CD4-positive, CD25-positive, alpha-beta regulatory T cell (primary cell): ENCODE results near the gene MYPN. TPM values are rescaled to one million over a fixed set of nuclear protein-coding genes. Genes with fewer than 3 reads are reported as not detected.
A peak's percentile ranks its signal among the peaks of the same experiment; 100 is the strongest.

ENCODE experiments used
- ATAC-seq, 2 donors: fragments of 150-1000 bp; cut with Tn5 transposase; one replicate each; pipeline ENCODE4 v1.10.0; 2021; ENCODE audit warnings: low read depth in 2 of 2, moderate number of reproducible peaks in 2 of 2, moderate library complexity in 1 of 2
- DNase-seq, 3 donors: peaks; one replicate each; pipeline versions ENCODE4 v3.0.0 to v3.0.0-alpha.2; 2012 to 2022; ENCODE audit warnings: mixed read lengths in 1 of 3
- H3K27ac ChIP-seq: one replicate; pipeline ENCODE4 v1.7.0; 2013; ENCODE audit warnings: mild to moderate bottlenecking, low read length; ENCODE audit not compliant: insufficient read depth, poor library complexity, severe bottlenecking
- H3K27me3 ChIP-seq: one replicate; pipeline ENCODE4 v1.7.0; 2013; ENCODE audit warnings: low read length; ENCODE audit not compliant: control insufficient read depth, insufficient read depth
- H3K36me3 ChIP-seq: one replicate; pipeline ENCODE4 v1.7.0; 2013; ENCODE audit warnings: mild to moderate bottlenecking, low read length, moderate library complexity; ENCODE audit not compliant: control insufficient read depth, insufficient read depth
- H3K4me1 ChIP-seq: 2 replicates; pipeline ENCODE4 v1.7.0; 2013; ENCODE audit warnings: mild to moderate bottlenecking, low read length; ENCODE audit not compliant: insufficient read depth, control insufficient read depth, poor library complexity, severe bottlenecking
- H3K4me3 ChIP-seq: one replicate; pipeline ENCODE4 v1.7.0; 2013; ENCODE audit warnings: low read depth, mild to moderate bottlenecking, low read length, moderate library complexity
- H3K9me3 ChIP-seq, 2 experiments: 1 replicate in 1 of 2; 2 replicates in 1 of 2; pipeline ENCODE4 v1.7.0; 2013; ENCODE audit warnings: low read length in 2 of 2, mild to moderate bottlenecking in 1 of 2, moderate library complexity in 1 of 2; ENCODE audit not compliant: control insufficient read depth in 2 of 2
- H3K27ac Mint-ChIP-seq, 3 donors: one replicate each; pipeline ENCODE4 v1.8.0; 2020 to 2022; ENCODE audit warnings: mild to moderate bottlenecking in 3 of 3, mixed read lengths in 3 of 3, moderate library complexity in 2 of 3
- H3K27me3 Mint-ChIP-seq: one replicate; pipeline ENCODE4 v1.8.0; 2022; ENCODE audit warnings: mild to moderate bottlenecking, mixed read lengths
- H3K36me3 Mint-ChIP-seq: one replicate; pipeline ENCODE4 v1.8.0; 2020; ENCODE audit warnings: mixed read lengths
- H3K4me1 Mint-ChIP-seq, 4 donors: one replicate each; pipeline ENCODE4 v1.8.0; 2020 to 2022; ENCODE audit warnings: mixed read lengths in 4 of 4, mild to moderate bottlenecking in 1 of 4
- H3K4me3 Mint-ChIP-seq, 4 donors: one replicate each; pipeline ENCODE4 v1.8.0; 2020 to 2022; ENCODE audit warnings: mild to moderate bottlenecking in 4 of 4, mixed read lengths in 4 of 4, moderate library complexity in 3 of 4
- H3K9me3 Mint-ChIP-seq, 7 donors: one replicate each; pipeline ENCODE4 v1.8.0; 2020 to 2022; ENCODE audit warnings: mixed read lengths in 7 of 7, mild to moderate bottlenecking in 3 of 7, moderate library complexity in 2 of 7
- polyA plus RNA-seq, 4 donors: library from polyadenylated mRNA; unstranded; fragments of 300-500 nt; fragmentation: Illumina TruSeq; gene quantifications; one replicate each; pipeline ENCODE4 v1.2.3, GENCODE V29; 2021
- total RNA-seq: library from RNA; stranded (reverse); gene quantifications from one replicate; pipeline ENCODE4 v1.2.3, GENCODE V29; 2022

The MYPN gene, protein sequence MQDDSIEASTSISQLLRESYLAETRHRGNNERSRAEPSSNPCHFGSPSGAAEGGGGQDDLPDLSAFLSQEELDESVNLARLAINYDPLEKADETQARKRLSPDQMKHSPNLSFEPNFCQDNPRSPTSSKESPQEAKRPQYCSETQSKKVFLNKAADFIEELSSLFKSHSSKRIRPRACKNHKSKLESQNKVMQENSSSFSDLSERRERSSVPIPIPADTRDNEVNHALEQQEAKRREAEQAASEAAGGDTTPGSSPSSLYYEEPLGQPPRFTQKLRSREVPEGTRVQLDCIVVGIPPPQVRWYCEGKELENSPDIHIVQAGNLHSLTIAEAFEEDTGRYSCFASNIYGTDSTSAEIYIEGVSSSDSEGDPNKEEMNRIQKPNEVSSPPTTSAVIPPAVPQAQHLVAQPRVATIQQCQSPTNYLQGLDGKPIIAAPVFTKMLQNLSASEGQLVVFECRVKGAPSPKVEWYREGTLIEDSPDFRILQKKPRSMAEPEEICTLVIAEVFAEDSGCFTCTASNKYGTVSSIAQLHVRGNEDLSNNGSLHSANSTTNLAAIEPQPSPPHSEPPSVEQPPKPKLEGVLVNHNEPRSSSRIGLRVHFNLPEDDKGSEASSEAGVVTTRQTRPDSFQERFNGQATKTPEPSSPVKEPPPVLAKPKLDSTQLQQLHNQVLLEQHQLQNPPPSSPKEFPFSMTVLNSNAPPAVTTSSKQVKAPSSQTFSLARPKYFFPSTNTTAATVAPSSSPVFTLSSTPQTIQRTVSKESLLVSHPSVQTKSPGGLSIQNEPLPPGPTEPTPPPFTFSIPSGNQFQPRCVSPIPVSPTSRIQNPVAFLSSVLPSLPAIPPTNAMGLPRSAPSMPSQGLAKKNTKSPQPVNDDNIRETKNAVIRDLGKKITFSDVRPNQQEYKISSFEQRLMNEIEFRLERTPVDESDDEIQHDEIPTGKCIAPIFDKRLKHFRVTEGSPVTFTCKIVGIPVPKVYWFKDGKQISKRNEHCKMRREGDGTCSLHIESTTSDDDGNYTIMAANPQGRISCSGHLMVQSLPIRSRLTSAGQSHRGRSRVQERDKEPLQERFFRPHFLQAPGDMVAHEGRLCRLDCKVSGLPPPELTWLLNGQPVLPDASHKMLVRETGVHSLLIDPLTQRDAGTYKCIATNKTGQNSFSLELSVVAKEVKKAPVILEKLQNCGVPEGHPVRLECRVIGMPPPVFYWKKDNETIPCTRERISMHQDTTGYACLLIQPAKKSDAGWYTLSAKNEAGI (N-terminal part only)
- total RNA-seq: not detected
- polyA plus RNA-seq: not detected

DNA sequence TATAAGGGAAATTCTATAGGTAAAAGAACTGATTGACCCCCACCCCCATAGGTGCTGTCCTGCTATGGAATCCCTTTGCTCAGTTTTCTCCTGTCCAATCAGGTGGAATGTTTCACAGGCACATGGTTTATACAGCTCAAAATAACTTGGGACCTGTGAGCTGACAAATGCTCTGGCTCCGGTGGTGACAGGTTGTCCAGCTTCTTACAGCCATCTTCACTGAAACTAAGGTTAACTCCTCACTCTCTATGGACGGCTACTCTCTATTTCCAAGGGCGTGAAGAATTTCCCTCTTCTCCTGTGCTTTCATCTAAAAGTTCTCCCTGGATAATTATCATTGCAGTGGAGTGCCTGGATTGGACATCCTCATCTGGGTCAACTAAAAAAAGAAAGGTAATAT, at the start of gene MYPN:
Gene MYPN (plus strand): TSS at position 158 of the 400 bp plus-strand sequence. CDS start 11,951 bp downstream, outside the sequence.
- Histone ChIP-seq H3K4me1 (no peaks in the 10 kb centered on the region), H3K27me3 (no peaks in the 10 kb centered on the region), H3K27ac (no peak within 1 kb of the TSS), H3K36me3 (no peaks in the 10 kb centered on the region), H3K9me3 (no peaks in the 10 kb centered on the region), H3K4me3 (no peak within 1 kb of the TSS)
- Mint-ChIP-seq H3K4me3 (no peak within 1 kb of the TSS), H3K36me3 (no peaks in the 10 kb centered on the region), H3K9me3 (peaks cover 0 to 1% (median 0%) of the 10 kb centered on the region in 7 donors), H3K4me1 (peaks cover 0 to 6% (median 0%) of the 10 kb centered on the region in 4 donors), H3K27me3 (peaks cover 50% of the 10 kb centered on the region), H3K27ac (no peak within 1 kb of the TSS)
- DNase-seq (no peak), ATAC-seq (no peak)

- Mint-ChIP-seq H3K9me3 (no peaks in the 10 kb centered on the region), H3K27ac (peak overlapping the region in 1 of 3 donors; percentile 67), H3K36me3 (peaks cover 19% of the 10 kb centered on the region), H3K4me1 (peaks cover 38 to 62% (median 48%) of the 10 kb centered on the region in 4 donors), H3K27me3 (no peaks in the 10 kb centered on the region), H3K4me3 (peak overlapping the region in 1 of 4 donors; percentile 4)
- no peak for DNase-seq
- H3K27ac ChIP-seq: no peak overlapping the region
- peaks cover 24% of the 10 kb centered on the region for H3K36me3 ChIP-seq
- no peaks in the 10 kb centered on the region for H3K27me3 ChIP-seq
- H3K4me1 ChIP-seq: peaks cover 15% of the 10 kb centered on the region
- H3K4me3 ChIP-seq: no peak overlapping the region
- no peak for ATAC-seq
- no peaks in the 10 kb centered on the region for H3K9me3 ChIP-seq
Observed at GRCh38 chr10:68067029-68067428, 42.3 kb upstream of the MYPN start.

GRCh38 chr10:68067508-68067907, 41.8 kb upstream of the MYPN start:
- H3K27ac ChIP-seq: no peak overlapping the region
- H3K27me3 ChIP-seq: no peaks in the 10 kb centered on the region
- Mint-ChIP-seq H3K27me3 (no peaks in the 10 kb centered on the region), H3K4me1 (peaks cover 35 to 63% (median 49%) of the 10 kb centered on the region in 4 donors), H3K27ac (peak overlapping the region in 1 of 3 donors; percentile 48), H3K4me3 (no peak overlapping the region), H3K36me3 (peaks cover 16% of the 10 kb centered on the region), H3K9me3 (no peaks in the 10 kb centered on the region)
- no peak for DNase-seq
- no peaks in the 10 kb centered on the region for H3K9me3 ChIP-seq
- H3K4me3 ChIP-seq: no peak overlapping the region
- H3K4me1 ChIP-seq: peaks cover 19% of the 10 kb centered on the region
- H3K36me3 ChIP-seq: peaks cover 24% of the 10 kb centered on the region
- ATAC-seq: no peak

DNA sequence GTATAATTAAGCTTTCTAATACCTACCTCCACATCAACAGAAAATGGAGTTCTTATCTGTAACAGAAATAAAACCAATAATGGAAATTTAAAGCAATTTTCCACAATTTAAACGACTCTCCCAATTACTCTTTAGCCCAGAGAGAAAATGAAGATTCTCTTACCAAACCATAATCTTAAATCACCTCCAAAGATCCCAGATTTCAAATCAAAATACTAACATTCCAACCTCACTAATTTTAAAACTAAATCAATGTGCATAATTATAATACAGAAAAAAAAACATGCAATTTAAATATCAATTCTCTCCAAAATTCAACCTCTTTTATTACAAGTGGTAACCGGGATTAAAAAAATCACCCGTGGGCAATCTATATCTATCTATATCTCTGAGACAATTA, 35.7 kb upstream of the MYPN start:
- Mint-ChIP-seq H3K27me3 (peaks cover 5% of the 10 kb centered on the region), H3K9me3 (no peaks in the 10 kb centered on the region), H3K27ac (peak overlapping the region; percentile 77 to 95 (median 94)), H3K4me1 (peaks cover 33 to 53% (median 49%) of the 10 kb centered on the region in 4 donors), H3K36me3 (peaks cover 10% of the 10 kb centered on the region), H3K4me3 (peak overlapping the region; percentile 92 to 98 (median 98))
- no peak for ATAC-seq
- H3K4me3 ChIP-seq: peak overlapping the region; percentile 96
- H3K9me3 ChIP-seq: no peaks in the 10 kb centered on the region
- H3K27ac ChIP-seq: peak overlapping the region; percentile 97
- H3K4me1 ChIP-seq: peaks cover 41% of the 10 kb centered on the region
- DNase-seq: no peak
- peaks cover 16% of the 10 kb centered on the region for H3K36me3 ChIP-seq
- H3K27me3 ChIP-seq: no peaks in the 10 kb centered on the region

DNA sequence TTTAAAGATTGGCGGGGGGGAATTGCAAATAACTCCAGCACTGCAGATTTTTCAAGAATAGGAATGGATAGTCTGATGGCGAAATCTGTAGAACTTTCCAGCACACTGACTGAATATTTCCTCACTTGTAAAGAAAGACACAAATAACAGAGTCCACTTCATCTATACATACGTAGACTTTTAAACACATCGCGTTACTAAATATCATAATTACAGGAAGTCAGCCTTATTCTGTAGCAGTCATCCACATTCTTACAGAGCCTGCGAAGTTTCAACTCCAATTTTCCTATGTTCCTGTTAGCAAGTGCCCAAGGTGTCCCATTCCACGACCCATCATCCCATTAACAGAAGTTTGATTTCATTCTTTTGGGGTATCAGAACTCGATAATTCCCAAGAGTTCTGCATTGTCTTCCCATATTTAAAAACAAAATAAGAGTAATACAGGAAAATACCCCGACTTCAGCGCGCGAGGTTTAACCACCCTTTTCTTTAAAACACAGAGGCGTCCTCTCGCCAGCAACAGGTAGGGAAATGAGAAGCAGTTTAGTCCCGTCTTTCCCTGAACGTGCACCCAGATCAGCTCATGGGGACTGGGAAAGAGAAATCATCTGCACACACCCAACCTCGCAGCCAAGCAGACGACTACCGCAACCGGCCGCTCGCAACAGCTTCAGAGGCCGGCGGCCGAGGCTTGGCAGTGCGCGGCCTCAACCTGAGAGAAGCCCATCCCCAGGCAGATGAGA, 35.1 kb upstream of the MYPN start:
- peak overlapping the region; percentile 96 for H3K4me3 ChIP-seq
- H3K4me1 ChIP-seq: peaks cover 41% of the 10 kb centered on the region
- H3K36me3 ChIP-seq: peaks cover 14% of the 10 kb centered on the region
- DNase-seq (peak in 2 of 3 donors; percentile 12 to 34), ATAC-seq (no peak)
- peaks cover 5% of the 10 kb centered on the region for H3K27me3 Mint-ChIP-seq
- H3K27ac ChIP-seq: peak overlapping the region; percentile 97
- H3K4me1 Mint-ChIP-seq: peaks cover 31 to 48% (median 44%) of the 10 kb centered on the region in 4 donors
- H3K9me3 Mint-ChIP-seq: no peaks in the 10 kb centered on the region
- H3K4me3 Mint-ChIP-seq: peak overlapping the region; percentile 92 to 98 (median 98)
- H3K9me3 ChIP-seq: no peaks in the 10 kb centered on the region
- peaks cover 10% of the 10 kb centered on the region for H3K36me3 Mint-ChIP-seq
- H3K27me3 ChIP-seq: no peaks in the 10 kb centered on the region
- peak overlapping the region; percentile 94 to 98 (median 95) for H3K27ac Mint-ChIP-seq

DNA sequence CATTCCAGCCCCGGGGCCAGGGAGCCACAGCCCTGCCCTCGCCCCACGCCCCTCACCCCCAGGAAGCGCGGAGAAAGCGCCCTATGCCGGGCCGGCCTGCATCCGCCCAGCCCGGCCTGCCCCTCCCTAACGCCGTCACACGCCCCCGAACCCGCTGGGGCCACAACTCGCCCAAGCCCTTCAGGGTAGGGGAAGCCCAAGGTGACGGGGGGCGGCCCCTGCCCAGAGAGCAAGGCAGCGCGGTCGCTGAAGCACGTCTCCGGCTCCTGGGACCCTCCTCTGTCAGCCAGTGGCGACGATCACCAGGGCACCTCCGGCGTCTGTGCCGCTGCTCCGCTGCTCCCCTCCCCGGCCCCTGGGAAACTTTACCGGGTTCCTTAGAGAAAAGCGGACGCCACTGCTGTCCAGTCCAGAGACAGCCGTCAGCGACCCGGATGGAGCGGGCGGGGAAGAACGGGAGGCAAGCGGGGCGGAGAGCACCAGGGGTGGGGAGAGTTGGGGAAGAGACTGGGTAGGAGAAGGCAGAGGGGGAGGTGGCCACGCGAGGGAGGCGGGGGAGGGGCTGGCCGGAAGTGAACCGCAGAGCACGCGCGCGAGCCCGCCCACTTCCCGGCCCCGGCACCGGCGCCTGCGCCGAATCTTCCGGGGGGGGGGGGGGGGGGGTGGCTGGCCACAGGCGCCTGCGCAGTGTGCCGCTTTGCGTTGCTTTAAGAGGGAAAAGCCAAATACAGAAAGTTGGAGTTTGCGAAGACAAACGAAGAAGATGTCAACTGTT, 34.3 kb upstream of the MYPN start, which contains the start of gene HERC4:
Gene HERC4 (minus strand): TSS at position 509 of the 775 bp plus-strand sequence. CDS start 2,175 bp downstream, outside the sequence.
- Mint-ChIP-seq H3K27me3 (peaks cover 5% of the 10 kb centered on the region), H3K36me3 (peaks cover 10% of the 10 kb centered on the region), H3K9me3 (no peaks in the 10 kb centered on the region), H3K4me1 (peaks cover 27 to 44% (median 39%) of the 10 kb centered on the region in 4 donors), H3K27ac (peak within 1 kb of the TSS; percentile 94 to 98 (median 95)), H3K4me3 (peak within 1 kb of the TSS; percentile 92 to 98 (median 98))
- ATAC-seq: peak; percentile 88 to 90
- no peaks in the 10 kb centered on the region for H3K27me3 ChIP-seq
- peaks cover 41% of the 10 kb centered on the region for H3K4me1 ChIP-seq
- DNase-seq: peak; percentile 89 to 93 (median 89)
- H3K27ac ChIP-seq: peak within 1 kb of the TSS; percentile 97
- no peaks in the 10 kb centered on the region for H3K9me3 ChIP-seq
- peaks cover 12% of the 10 kb centered on the region for H3K36me3 ChIP-seq
- H3K4me3 ChIP-seq: peak within 1 kb of the TSS; percentile 96
